Adrenal gland (tissue), 12 donors: ENCODE data around the gene LARGE1. TPM values are rescaled to one million over a fixed set of nuclear protein-coding genes. Genes with fewer than 3 reads are reported as not detected.
A peak's percentile ranks its signal among the peaks of the same experiment; 100 is the strongest.

Source experiments
- DNase-seq, 7 donors: peaks; one replicate each; pipeline ENCODE4 v3.0.0-alpha.2; 2019 to 2020
- H3K27ac ChIP-seq, 5 donors: fragments of 200-600 bp; sonication (generic) in 4 of 5; 1 replicate in 3 of 5; 2 replicates in 2 of 5; pipeline versions ENCODE4 v1.5.1 to v1.8.0; 2016 to 2020; ENCODE audit warnings: mild to moderate bottlenecking in 1 of 5
- H3K27me3 ChIP-seq: fragments of 200-600 bp; 2 replicates; pipeline ENCODE4 v1.8.0; 2021
- H3K36me3 ChIP-seq, 2 donors: fragments of 200-600 bp; replicated peaks in 1 of 2; 1 replicate in 1 of 2; 2 replicates in 1 of 2; pipeline versions ENCODE4 v1.5.1 to v1.8.0; 2018 to 2022
- H3K4me1 ChIP-seq, 2 donors: fragments of 200-600 bp; replicated peaks in 1 of 2; 1 replicate in 1 of 2; 2 replicates in 1 of 2; pipeline versions ENCODE4 v1.5.1 to v1.8.0; 2018 to 2021
- H3K4me3 ChIP-seq, 4 donors: fragments of 200-600 bp; sonication (generic) in 3 of 4; one replicate each; pipeline ENCODE4 v1.5.1; 2016 to 2018
- H3K9me3 ChIP-seq, 3 donors: fragments of 200-600 bp; sonication (generic) in 1 of 3; replicated peaks in 1 of 3; 1 replicate in 2 of 3; 2 replicates in 1 of 3; pipeline versions ENCODE4 v1.5.1 to v1.8.0; 2016 to 2021
- POLR2A ChIP-seq, 2 donors: fragments of 450-650 bp; IDR thresholded peaks; one replicate each; pipeline ENCODE4 v1.6.1; 2017; ENCODE audit warnings: antibody characterized with exemption in 2 of 2, mild to moderate bottlenecking in 2 of 2, moderate library complexity in 1 of 2
- WGBS, 4 donors: extraction: QIAGEN DNeasy Blood & Tissue Kit in 2 of 4; methylation state at CpG; one replicate each; pipeline versions ENCODE4 v1.1.5 to v1.1.7; 2013 to 2017; 5-methylcytosine and 5-hydroxymethylcytosine counted together
- intact Hi-C, 2 donors: fragments of 100-400 bp; cut with DNase I; formaldehyde crosslinking; loops; one replicate each; pipeline versions ENCODE4 v1.14.1 to v1.15.0; 2022 to 2023
- polyA plus RNA-seq, 3 donors: library from polyadenylated mRNA; stranded (reverse); fragments of 200-250 nt in 2 of 3; fragments of 350-450 nt in 1 of 3; fragmentation: Illumina TruSeq in 1 of 3; extraction: RNeasy Lipid Tissue Mini Kit (QIAGEN cat#74804) in 1 of 3; gene quantifications; one replicate each; pipeline ENCODE4 v1.2.3, GENCODE V29; 2013 to 2014
- total RNA-seq, 9 donors: library from RNA; depleted of rRNA in 4 of 9; stranded (reverse); fragments of >200 nt in 4 of 9; fragments of 120-200 nt in 1 of 9; fragmentation: NEBNext Ultra II Directional in 1 of 9; extraction: Animal tissue kit (Norgen Biotek cat#: 25700) in 1 of 9; gene quantifications; one replicate each; pipeline versions ENCODE4 v1.1.0 to v1.2.4, GENCODE V29; 2013 to 2023
- TF ChIP-seq, protein P1 (sequence below), 6 experiments: fragments of 450-650 bp in 4 of 6; fragments of 200-600 bp in 2 of 6; sonication (generic) in 1 of 6; IDR thresholded peaks; 1 replicate in 5 of 6; 2 replicates in 1 of 6; pipeline versions ENCODE4 v1.5.1 to v1.8.0; 2016 to 2021; ENCODE audit warnings: antibody characterized with exemption in 6 of 6, mild to moderate bottlenecking in 2 of 6, moderate library complexity in 1 of 6
- donor health status: healthy with polysubstance abuse.
- donor health status: Bipolar disorder and iron deficiency.
- donor health status: DM: yes; HTN: yes; CAD: no.
- donor health status: DM: no; HTN: no; CAD: no.
- donor health status: DM: no; HTN: no; CAD: no.
- donor health status: DM: yes; HTN: yes; CAD: no.

The LARGE1 gene
- total and polyA plus RNA-seq, 12 donors: 3.4 to 67.6 (median 30.6) TPM

DNA sequence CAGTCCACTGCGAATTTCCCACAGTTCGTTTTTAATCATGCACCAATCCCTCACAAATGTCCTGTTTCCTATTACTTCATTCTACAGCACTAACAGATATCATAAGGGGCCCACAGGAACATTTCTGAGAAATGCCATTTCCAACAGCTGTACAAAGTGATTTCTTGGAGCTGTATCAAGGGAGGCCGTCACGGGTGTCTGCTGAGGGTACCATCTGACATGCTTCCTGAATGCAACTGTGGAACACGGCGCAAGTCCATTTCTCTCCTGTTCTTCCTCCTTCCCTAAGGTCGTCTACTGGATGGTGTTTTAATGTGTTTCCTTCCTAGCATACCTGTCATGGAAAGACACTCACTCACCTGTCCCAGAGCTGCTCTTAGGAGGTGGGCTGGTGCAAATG, 320.7 kb downstream of the LARGE1 start:
- intact Hi-C loops: no loop called here

DNA sequence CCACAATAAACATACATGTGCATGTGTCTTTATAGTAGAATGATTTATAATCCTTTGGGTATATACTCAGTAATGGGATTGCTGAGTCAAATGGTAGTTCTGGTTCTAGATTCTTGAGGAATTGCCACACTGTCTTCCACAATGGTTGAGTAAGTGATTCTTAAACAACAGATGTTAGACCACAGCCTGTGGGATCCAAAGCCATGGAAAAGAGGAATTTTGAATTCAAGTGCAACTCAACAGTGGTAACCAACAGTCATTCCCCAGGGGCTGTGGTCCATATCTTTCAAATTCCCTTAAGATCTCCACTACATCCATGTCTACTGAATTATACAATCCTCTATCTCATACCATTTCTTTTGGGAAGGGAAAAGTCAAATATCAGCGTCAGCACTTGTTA, 321.5 kb downstream of the LARGE1 start:
- no peak overlapping the region for H3K27ac ChIP-seq
- no peaks in the 10 kb centered on the region for H3K4me1 ChIP-seq
- no peak for TF ChIP-seq POLR2A (IDR thresholded peaks at IDR 0.05)
- TF ChIP-seq, protein P1, sequence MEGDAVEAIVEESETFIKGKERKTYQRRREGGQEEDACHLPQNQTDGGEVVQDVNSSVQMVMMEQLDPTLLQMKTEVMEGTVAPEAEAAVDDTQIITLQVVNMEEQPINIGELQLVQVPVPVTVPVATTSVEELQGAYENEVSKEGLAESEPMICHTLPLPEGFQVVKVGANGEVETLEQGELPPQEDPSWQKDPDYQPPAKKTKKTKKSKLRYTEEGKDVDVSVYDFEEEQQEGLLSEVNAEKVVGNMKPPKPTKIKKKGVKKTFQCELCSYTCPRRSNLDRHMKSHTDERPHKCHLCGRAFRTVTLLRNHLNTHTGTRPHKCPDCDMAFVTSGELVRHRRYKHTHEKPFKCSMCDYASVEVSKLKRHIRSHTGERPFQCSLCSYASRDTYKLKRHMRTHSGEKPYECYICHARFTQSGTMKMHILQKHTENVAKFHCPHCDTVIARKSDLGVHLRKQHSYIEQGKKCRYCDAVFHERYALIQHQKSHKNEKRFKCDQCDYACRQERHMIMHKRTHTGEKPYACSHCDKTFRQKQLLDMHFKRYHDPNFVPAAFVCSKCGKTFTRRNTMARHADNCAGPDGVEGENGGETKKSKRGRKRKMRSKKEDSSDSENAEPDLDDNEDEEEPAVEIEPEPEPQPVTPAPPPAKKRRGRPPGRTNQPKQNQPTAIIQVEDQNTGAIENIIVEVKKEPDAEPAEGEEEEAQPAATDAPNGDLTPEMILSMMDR (IDR thresholded peaks at IDR 0.05): no peak
- 93 to 100% (median 95%) methylated on average over 1 of the region's 1 CpG for WGBS, 4 donors
- intact Hi-C loops: no loop called here
- H3K4me3 ChIP-seq: no peak overlapping the region
- no peaks in the 10 kb centered on the region for H3K9me3 ChIP-seq
- H3K36me3 ChIP-seq: no peaks in the 10 kb centered on the region
- no peaks in the 10 kb centered on the region for H3K27me3 ChIP-seq
- DNase-seq: no peak

More for the DNA sequence above, 320.7 kb downstream of the LARGE1 start:
- H3K4me3 ChIP-seq: no peak overlapping the region
- H3K27me3 ChIP-seq: no peaks in the 10 kb centered on the region
- H3K4me1 ChIP-seq: no peaks in the 10 kb centered on the region
- no peak for DNase-seq
- TF ChIP-seq, protein P1 (IDR thresholded peaks at IDR 0.05): no peak
- TF ChIP-seq POLR2A (IDR thresholded peaks at IDR 0.05): no peak
- no peak overlapping the region for H3K27ac ChIP-seq
- H3K9me3 ChIP-seq: no peaks in the 10 kb centered on the region
- 86 to 98% (median 91%) methylated on average over 7 of the region's 7 CpGs for WGBS, 4 donors
- no peaks in the 10 kb centered on the region for H3K36me3 ChIP-seq

DNA sequence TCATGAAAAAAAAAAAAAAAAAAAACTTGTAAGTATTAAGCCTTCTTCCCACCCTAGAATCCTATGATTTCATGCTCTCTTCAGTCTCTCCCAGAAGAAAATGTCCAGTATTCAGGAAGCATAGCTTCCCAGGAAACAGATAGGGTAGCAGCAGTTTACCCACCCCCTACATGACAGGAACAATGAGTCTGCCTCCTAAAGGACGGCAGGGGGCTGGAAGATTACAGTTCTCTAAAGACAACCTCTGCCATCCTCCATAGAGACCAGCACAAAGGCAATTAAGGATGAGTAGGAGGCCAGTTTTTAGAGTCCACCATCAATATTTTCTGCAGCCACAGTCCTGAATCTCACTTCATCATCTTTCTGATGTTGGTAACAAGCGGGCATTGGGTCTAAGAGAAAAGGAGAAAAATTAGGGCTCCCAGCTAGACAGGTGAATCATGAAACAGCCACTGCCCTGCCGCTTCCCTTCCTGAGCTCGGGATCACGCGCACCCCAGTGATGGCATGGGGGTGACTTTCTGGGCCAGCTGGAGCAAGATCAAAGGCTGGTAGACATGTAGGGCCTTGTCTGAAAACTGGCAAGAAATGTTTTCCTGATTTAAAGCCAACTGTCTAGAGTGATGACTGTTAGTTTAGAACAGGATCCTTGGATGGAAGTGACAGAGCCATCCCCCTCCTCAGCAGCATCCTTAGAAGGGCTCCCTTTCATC, 322.8 kb downstream of the LARGE1 start:
- Histone ChIP-seq H3K27ac (no peak overlapping the region), H3K4me3 (no peak overlapping the region), H3K36me3 (no peaks in the 10 kb centered on the region), H3K4me1 (no peaks in the 10 kb centered on the region), H3K9me3 (no peaks in the 10 kb centered on the region), H3K27me3 (no peaks in the 10 kb centered on the region)
- intact Hi-C loops: no loop called here
- 55 to 67% (median 64%) methylated on average over 6 of the region's 6 CpGs for WGBS, 4 donors
- peak; percentile 28 to 62 (median 43) for DNase-seq
- no peak for TF ChIP-seq POLR2A (IDR thresholded peaks at IDR 0.05)
- TF ChIP-seq, protein P1 (IDR thresholded peaks at IDR 0.05): no peak

DNA sequence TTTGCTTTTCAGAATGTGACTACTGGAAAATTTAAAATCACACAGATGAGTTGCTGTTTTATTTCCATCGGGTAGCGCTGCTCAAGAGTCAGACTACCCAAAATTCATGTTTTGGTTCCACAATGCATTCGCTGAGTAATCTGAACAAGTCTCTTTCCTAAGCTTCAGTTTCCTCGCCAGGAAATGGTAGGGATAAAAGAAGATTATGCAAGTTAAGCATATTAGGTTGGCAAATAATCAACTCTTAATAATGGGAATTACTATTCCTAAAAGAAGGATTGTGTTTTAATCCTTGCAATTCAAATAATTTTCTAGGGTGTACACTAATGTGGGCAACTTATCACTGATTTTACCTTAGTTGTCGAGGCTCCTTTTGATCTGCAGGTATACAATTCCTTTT, 326.5 kb downstream of the LARGE1 start:
- Histone ChIP-seq H3K36me3 (no peaks in the 10 kb centered on the region), H3K4me3 (no peak overlapping the region), H3K9me3 (no peaks in the 10 kb centered on the region), H3K27me3 (no peaks in the 10 kb centered on the region), H3K4me1 (no peaks in the 10 kb centered on the region), H3K27ac (no peak overlapping the region)
- no peak for TF ChIP-seq POLR2A (IDR thresholded peaks at IDR 0.05)
- TF ChIP-seq, protein P1 (IDR thresholded peaks at IDR 0.05): no peak
- no peak for DNase-seq
- intact Hi-C loops: no loop called here
- 92 to 96% (median 94%) methylated on average over 5 of the region's 5 CpGs for WGBS, 4 donors
